GM20431 (cell line): ENCODE data around the gene PALD1.

Source experiments
- in situ Hi-C: fragments of 300-500 bp; cut with MseI, MboI; formaldehyde crosslinking; loops from one replicate; pipeline ENCODE4 v1.15.0; 2020; ENCODE audit warnings: low sequenced_read_pairs; ENCODE audit not compliant: unreplicated experiment

The PALD1 gene

GRCh38 chr10:70583669-70584037, 105.1 kb downstream of the PALD1 start:
- in situ Hi-C loops = no loop called here

DNA sequence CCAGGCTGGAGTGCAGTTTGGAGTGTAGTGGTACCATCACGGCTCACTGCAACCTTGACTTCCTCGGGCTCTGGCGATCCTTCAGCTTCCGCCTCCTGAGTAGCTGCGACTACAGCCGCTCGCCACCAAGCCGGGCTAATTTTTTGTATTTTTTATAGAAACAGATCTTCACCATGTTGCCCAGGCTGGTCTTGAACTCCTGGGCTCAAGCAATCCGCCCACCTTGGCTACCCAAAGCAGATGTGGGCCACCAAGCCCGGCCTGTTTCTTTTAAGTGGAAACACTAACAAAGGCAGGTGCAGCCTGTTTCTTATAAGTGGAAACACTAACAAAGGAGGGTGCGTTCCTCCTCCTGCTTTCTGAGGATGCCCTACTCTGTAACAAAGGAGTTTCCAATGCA, 105.8 kb downstream of the PALD1 start:
- in situ Hi-C loops = no loop called here

- in situ Hi-C loops = no loop called here
These were observed 106.5 kb downstream of the PALD1 start for GRCh38 chr10:70584909-70585544.

- in situ Hi-C loops = no loop called here
These were observed 107.1 kb downstream of the PALD1 start for GRCh38 chr10:70585578-70586169.

DNA sequence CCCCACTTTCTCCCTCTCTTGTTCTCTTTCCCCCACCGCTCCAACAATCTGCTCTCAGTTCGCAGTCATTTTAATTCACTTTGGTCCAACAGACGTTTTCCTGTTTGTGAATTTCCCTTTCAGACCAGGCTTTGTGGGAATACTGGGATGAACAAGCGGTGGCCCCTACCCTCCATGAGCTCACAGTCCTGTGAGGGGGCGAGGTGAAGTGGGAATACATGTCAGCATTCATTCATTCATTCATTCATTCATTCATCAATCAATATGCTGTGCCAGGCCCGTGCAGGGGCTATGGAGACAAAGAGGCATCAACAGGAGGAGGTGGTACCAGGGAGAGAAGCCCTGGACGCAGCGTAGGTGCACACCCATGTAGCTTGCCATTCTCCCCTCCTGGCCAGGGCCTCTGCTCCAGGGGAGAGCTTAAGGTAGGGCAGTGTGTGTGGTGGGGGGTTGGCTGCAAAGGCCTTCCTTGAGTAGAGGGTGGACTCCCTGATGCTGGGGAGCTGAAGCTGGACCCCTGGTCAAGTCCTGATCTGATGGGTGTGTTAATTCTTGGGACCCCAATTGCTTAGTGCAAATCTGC, 107.9 kb downstream of the PALD1 start:
- in situ Hi-C loops = no loop called here

GRCh38 chr10:70587045-70587658, 108.6 kb downstream of the PALD1 start:
- in situ Hi-C loops = no loop called here

GRCh38 chr10:70588255-70588654, 109.7 kb downstream of the PALD1 start:
- in situ Hi-C loops = no loop called here

GRCh38 chr10:70588859-70589570, 110.4 kb downstream of the PALD1 start:
- in situ Hi-C loops = no loop called here

- in situ Hi-C loops = no loop called here
These were observed 111.4 kb downstream of the PALD1 start for GRCh38 chr10:70589762-70590654.

DNA sequence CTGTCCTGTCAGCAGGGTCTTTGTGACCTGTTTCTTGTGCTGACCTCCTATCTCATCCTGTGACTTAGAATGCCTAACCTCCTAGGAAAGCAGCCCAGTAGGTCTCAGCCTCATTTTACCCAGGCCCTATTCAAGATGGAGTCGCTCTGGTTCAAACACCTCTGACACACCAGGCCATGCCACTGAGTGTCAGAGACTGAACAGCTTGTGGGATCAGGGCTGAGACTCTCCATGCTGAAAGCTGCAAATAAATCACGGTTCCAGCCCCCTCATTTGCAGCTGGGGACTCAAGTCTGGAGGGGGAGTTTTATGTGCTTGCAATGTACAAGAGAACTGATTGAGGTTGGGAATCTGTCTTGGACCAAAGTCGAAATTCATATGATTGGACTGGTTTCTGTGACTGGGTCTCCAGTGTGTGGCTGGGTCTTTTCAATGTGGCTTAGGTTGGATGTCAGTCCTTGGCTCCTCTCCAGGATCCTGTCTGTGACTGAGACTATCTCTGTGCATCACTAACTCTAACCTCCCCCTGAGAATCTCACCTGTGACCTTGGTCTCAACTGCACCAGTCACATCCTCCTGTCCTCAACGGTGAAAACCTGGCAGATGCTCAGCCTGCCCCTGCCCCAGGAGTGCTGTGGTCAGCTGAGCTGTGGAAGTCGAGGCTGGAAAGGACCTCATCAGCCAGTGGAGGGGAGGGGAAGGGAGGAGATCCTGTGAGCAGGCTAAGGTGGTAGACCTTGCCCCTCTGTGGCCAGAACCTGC, 112.3 kb downstream of the PALD1 start:
- in situ Hi-C loops = no loop called here

DNA sequence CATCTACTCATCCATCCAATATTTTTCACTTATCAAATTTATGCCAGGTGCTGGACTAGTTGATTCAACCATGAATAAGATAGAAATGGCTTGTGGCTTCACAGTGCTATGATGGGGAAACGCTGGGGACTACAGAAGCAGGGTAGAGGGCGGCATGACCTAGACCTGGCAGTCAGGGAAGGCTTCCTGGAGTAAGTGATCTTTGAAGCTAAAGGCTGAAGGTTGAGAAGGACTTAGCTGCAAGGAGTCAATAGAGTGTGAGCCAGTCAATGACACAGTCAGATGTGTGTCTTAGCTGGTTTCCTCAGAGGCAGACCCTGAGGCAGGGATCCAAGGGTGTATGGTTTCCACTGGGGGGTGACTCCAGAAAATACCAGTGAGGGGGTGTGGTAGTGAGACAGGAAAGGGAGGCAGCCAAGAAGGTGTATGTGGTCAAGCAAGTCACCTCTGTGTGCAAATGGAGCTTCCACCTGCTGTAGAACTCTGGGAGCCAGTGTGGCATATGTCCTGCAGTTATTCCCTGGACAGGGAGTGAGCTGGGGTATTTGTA, 113.7 kb downstream of the PALD1 start:
- in situ Hi-C loops = no loop called here

GRCh38 chr10:70592746-70593512, 114.4 kb downstream of the PALD1 start:
- in situ Hi-C loops = no loop called here

GRCh38 chr10:70593513-70593890, 114.9 kb downstream of the PALD1 start:
- in situ Hi-C loops = no loop called here

DNA sequence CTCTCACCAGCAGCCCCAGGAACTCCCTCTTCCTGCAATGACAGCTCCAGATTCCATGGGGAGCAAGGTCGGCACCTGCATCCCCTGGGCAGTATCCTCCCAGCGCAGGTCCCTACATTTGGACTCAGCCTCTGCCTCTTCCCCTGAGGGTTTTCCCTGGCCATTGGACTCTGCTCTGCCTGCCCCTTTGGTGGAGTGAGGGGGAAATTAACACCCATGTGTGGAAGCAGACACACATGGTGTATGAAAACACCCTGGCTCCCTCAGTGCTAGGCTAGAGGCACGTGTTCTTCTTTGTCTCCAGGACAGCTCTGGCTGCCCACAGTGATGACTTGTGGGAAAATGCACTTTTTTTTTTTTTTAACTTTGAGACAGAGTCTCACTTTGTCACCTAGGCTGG, 115.6 kb downstream of the PALD1 start:
- in situ Hi-C loops = no loop called here

DNA sequence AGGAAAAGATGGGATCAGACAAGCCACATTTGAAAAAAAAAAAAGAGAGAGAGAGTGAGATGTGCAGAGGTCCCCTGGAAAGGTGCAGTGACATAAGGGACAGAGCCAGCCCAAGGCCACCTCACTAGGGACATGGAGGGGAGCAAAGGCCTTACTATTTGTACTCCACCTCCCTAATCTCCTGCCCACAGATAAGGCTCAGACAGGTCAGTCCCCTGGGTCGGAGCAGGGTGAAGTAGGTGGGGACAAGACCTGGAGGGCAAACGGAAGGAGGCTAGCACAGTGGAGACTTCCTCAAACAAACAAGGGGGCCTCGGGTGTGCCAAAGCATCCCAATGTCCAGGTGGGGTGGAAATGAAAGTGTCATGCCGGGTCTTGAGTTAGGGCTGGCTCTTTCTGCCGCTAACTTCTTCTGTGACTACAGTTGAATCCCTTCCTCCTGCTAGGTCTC, 117.0 kb downstream of the PALD1 start:
- in situ Hi-C loops = no loop called here

DNA sequence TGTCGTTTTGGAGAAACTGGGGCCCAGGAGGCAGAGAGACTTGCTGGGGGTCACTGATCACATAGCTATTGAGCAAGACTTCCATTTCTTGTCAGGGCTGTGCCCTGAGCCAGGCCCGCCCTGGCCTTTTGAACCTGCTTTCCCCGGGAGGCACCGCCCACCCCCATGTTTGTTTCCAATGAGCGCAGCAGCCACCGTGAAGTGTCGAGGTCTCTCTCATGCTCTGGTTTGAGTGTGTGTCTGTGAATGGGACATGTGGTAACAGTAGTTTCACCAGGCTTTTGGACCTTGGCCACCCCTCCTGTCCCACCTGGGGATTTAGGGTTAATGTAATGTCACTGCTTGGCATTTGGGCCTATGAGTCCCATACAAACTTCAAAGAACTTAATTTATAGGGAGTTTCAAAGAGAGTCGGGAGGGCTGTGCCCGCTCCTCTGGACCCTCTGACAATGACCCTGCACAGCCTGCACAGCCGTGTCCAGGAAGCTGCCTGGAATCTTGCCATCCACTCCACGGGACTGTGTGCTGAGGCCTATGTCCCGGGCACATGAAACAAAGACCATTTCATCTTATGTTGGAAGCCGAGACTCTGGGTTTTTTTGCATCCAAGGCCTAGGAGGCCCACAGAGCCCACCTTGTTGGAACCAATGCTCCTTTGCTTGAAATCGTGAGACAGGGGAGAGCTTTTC, 117.7 kb downstream of the PALD1 start:
- in situ Hi-C loops = no loop called here
